ENCODE results near the gene ZNRF1. TPM values are rescaled to one million over a fixed set of nuclear protein-coding genes. Genes with fewer than 3 reads are reported as not detected.

ZNRF1 gene
- total and polyA plus RNA-seq, 4 donors = 13.2 to 103 (median 54.9) TPM

DNA sequence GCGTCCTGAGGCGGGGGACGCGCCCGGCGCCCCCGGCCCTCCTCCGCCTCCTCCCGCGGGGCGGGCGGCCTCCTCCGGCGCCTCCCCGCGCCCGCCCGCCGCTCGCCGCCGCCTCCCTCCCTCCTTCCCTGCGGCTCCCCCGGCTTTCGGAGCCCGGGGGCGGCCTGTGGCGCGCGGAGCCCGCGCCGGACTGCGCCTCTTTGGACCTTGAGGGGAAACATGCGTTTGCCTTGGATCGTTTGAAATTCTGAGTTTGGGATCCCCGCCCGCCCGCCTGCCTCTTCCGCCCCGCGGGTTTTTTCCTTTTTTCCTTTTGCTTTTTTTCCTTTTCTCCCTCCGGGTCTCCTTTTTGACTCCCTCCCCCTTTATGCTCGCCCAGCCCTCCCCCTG, 390 bp downstream of the ZNRF1 start:
- under 1% methylated on average over 36 of the region's 44 CpGs for WGBS (ENCODE audit: insufficient coverage)
- peak in 4 of 6 donors; percentile 15 to 72 (median 44) for DNase-seq (ENCODE audit: low read depth in 4 of 6, low spot score in 6 of 6)
- H3K4me3 ChIP-seq (ENCODE audit: low read depth, low read length) = peak overlapping the region; percentile 77

DNA sequence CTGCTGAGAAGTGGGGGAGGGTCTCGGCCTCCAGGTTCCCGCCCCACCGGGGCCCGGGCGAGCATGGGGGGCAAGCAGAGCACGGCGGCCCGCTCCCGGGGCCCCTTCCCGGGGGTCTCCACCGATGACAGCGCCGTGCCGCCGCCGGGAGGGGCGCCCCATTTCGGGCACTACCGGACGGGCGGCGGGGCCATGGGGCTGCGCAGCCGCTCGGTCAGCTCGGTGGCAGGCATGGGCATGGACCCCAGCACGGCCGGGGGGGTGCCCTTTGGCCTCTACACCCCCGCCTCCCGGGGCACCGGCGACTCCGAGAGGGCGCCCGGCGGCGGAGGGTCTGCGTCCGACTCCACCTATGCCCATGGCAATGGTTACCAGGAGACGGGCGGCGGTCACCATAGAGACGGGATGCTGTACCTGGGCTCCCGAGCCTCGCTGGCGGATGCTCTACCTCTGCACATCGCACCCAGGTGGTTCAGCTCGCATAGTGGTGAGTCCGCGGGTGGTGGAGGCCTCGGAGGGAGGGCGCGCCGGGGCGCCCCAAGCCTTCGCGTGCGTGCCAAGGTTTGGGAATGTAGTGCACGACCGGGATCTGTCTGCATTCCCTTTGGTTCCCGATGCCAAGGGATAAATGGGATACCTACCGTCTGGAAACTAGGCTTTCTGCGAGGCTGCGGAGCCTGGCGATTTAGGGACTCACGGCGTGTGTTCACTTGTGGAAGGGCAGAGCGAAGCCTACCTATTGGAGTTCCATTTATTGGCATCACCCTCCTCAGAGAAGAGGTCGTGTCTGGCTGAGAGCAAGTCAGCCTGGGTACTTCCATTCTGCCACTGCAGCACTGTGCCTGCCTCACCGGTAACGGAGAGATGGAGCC, 1.0 kb downstream of the ZNRF1 start:
- Histone ChIP-seq H3K36me3 (ENCODE audit: control insufficient read depth, insufficient read depth, low read length) (no peaks in the 10 kb centered on the region), H3K4me1 (ENCODE audit: control insufficient read depth, insufficient read depth, low read length) (peaks cover 23% of the 10 kb centered on the region), H3K9me3 (ENCODE audit: control insufficient read depth, insufficient read depth, low read length) (no peaks in the 10 kb centered on the region), H3K27ac (ENCODE audit: low read depth, low read length) (peak overlapping the region; percentile 67), H3K27me3 (ENCODE audit: control insufficient read depth, insufficient read depth, low read length) (no peaks in the 10 kb centered on the region), H3K4me3 (ENCODE audit: low read depth, low read length) (peak overlapping the region; percentile 77)
- peak in 4 of 6 donors; percentile 11 to 81 (median 33) for DNase-seq (ENCODE audit: low read depth in 4 of 6, low spot score in 6 of 6)
- under 1% methylated on average over 71 of the region's 71 CpGs for WGBS (ENCODE audit: insufficient coverage)

More for the DNA sequence above, 390 bp downstream of the ZNRF1 start:
- H3K9me3 ChIP-seq (ENCODE audit: control insufficient read depth, insufficient read depth, low read length) = no peaks in the 10 kb centered on the region
- no peaks in the 10 kb centered on the region for H3K27me3 ChIP-seq (ENCODE audit: control insufficient read depth, insufficient read depth, low read length)
- H3K36me3 ChIP-seq (ENCODE audit: control insufficient read depth, insufficient read depth, low read length) = no peaks in the 10 kb centered on the region
- peaks cover 23% of the 10 kb centered on the region for H3K4me1 ChIP-seq (ENCODE audit: control insufficient read depth, insufficient read depth, low read length)
- peak overlapping the region; percentile 61 for H3K27ac ChIP-seq (ENCODE audit: low read depth, low read length)

DNA sequence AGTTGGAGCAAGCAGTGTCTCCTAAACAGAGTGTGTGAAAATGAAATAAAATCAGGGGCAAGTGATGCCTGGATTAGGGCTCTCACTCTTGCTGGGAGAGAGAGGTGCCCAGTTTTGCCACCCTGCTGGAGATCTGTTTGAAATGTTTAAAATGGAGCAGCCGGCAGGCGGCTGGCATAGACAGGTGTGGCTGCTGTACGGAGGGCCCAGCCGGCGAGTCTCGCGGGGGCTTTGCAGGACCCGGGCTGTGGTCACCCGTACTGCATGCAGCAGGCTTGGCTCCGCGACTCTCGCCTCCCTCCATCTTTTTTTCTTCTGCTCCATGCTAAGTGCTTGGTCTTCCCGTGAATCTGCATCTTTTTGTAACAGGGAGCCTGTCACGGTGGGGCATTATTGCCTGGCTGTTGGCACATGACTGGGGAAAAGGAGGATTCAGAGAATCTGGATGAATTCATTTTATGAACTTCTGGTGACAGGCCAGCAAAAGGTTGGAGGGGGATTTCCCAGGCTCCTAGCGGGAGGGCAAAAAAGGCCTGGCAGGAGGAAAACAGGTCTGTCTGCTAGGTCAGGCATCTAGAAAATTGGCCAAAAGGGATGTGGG, 1.8 kb downstream of the ZNRF1 start:
- DNase-seq (ENCODE audit: low read depth in 4 of 6, low spot score in 6 of 6) = peak in 3 of 6 donors; percentile 12 to 60 (median 58)
- H3K27ac ChIP-seq (ENCODE audit: low read depth, low read length) = peak overlapping the region; percentile 67
- H3K27me3 ChIP-seq (ENCODE audit: control insufficient read depth, insufficient read depth, low read length) = no peaks in the 10 kb centered on the region
- no peaks in the 10 kb centered on the region for H3K9me3 ChIP-seq (ENCODE audit: control insufficient read depth, insufficient read depth, low read length)
- no peaks in the 10 kb centered on the region for H3K36me3 ChIP-seq (ENCODE audit: control insufficient read depth, insufficient read depth, low read length)
- WGBS (ENCODE audit: insufficient coverage) = 6% methylated on average over 13 of the region's 15 CpGs
- peak overlapping the region; percentile 77 for H3K4me3 ChIP-seq (ENCODE audit: low read depth, low read length)
- H3K4me1 ChIP-seq (ENCODE audit: control insufficient read depth, insufficient read depth, low read length) = peaks cover 23% of the 10 kb centered on the region

DNA sequence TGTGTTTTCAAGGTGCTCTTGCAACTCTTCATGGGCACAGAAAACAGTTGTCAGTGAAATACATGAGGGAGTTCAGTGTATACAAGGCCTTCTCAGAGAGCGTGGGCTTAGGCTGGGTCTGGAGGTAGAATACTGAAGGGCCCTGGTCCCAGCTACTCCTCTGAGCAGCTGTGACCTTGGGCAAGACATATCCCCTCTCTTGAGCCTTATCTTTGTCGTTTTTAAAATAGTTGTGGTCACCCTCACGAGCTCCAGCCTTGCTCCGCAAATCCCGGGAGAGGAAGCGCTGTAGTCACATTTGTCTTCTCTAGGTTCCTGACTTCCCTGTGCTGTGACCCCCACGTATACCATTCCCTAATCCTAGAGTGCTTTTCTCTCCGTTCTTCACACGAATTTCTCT, 3.6 kb downstream of the ZNRF1 start:
- Histone ChIP-seq H3K4me1 (ENCODE audit: control insufficient read depth, insufficient read depth, low read length) (peaks cover 23% of the 10 kb centered on the region), H3K4me3 (ENCODE audit: low read depth, low read length) (no peak overlapping the region), H3K9me3 (ENCODE audit: control insufficient read depth, insufficient read depth, low read length) (no peaks in the 10 kb centered on the region), H3K27ac (ENCODE audit: low read depth, low read length) (no peak overlapping the region), H3K36me3 (ENCODE audit: control insufficient read depth, insufficient read depth, low read length) (no peaks in the 10 kb centered on the region), H3K27me3 (ENCODE audit: control insufficient read depth, insufficient read depth, low read length) (no peaks in the 10 kb centered on the region)
- WGBS (ENCODE audit: insufficient coverage) = 71% methylated on average over 9 of the region's 9 CpGs
- DNase-seq (ENCODE audit: low read depth in 4 of 6, low spot score in 6 of 6) = no peak

DNA sequence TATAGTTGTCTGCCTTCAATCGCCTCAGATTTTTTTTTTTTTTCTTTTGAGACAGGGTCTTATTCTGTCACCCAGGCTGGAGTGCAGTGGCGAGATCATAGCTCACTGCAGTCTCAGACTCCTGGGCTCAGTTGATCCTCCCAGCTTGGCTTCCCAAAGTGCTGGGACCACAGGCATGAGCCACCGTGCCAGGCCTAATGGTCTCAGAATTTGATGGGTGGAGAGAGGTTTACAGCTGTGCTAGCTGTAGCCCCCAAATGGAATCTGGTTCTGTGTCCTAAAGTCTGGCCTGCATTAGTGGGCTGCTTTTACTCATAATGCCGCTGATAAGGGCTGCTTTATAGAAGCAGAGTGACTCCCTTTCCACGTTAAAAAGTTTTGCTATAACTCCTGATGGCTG, 5.1 kb downstream of the ZNRF1 start:
- no peak overlapping the region for H3K4me3 ChIP-seq (ENCODE audit: low read depth, low read length)
- no peaks in the 10 kb centered on the region for H3K27me3 ChIP-seq (ENCODE audit: control insufficient read depth, insufficient read depth, low read length)
- H3K27ac ChIP-seq (ENCODE audit: low read depth, low read length) = no peak overlapping the region
- DNase-seq (ENCODE audit: low read depth in 4 of 6, low spot score in 6 of 6) = no peak
- 76% methylated on average over 4 of the region's 5 CpGs for WGBS (ENCODE audit: insufficient coverage)
- H3K9me3 ChIP-seq (ENCODE audit: control insufficient read depth, insufficient read depth, low read length) = no peaks in the 10 kb centered on the region
- no peaks in the 10 kb centered on the region for H3K36me3 ChIP-seq (ENCODE audit: control insufficient read depth, insufficient read depth, low read length)
- peaks cover 15% of the 10 kb centered on the region for H3K4me1 ChIP-seq (ENCODE audit: control insufficient read depth, insufficient read depth, low read length)

DNA sequence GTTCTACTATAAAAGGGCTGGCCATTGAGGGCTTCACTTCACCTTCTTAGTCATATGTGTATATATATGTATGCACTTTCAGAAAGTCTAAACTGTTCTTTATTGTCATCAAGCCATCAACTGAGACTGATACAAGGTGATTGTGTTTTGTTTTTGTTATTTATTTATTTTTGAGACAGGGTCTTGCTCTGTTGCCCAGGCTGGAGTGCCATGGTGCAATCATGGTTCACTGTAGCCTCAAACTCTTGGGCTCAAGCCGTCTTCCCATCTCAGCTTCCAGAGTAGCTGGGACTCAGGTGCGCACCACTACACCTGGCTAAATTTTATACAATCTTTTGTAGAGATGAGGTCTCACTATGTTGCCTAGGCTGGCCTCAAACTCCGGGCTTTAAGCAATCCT, 5.6 kb downstream of the ZNRF1 start:
- Histone ChIP-seq H3K9me3 (ENCODE audit: control insufficient read depth, insufficient read depth, low read length) (no peaks in the 10 kb centered on the region), H3K36me3 (ENCODE audit: control insufficient read depth, insufficient read depth, low read length) (no peaks in the 10 kb centered on the region), H3K4me3 (ENCODE audit: low read depth, low read length) (no peak overlapping the region), H3K27me3 (ENCODE audit: control insufficient read depth, insufficient read depth, low read length) (no peaks in the 10 kb centered on the region), H3K4me1 (ENCODE audit: control insufficient read depth, insufficient read depth, low read length) (peaks cover 15% of the 10 kb centered on the region), H3K27ac (ENCODE audit: low read depth, low read length) (no peak overlapping the region)
- DNase-seq (ENCODE audit: low read depth in 4 of 6, low spot score in 6 of 6) = no peak
- WGBS (ENCODE audit: insufficient coverage) = no CpG with 5 or more reads among the region's 3 CpGs

DNA sequence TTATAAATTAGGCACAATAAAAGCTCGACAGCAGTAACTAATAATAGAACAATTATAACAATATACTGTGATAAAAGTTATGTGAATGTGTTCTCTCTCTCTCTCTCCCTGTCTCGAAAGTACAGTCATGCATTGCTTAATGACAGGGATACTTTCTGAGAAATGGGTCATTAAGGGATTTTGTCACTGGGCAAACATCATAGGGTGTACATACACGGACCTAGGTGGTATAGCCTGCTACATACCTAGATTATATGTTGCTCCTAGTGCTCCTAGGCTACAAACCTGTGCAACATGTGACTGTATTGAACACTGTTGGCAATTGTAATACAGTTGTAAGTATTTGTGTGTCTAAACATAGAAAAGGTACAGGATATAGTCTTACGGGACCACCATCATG, 6.9 kb downstream of the ZNRF1 start:
- peaks cover 6% of the 10 kb centered on the region for H3K4me1 ChIP-seq (ENCODE audit: control insufficient read depth, insufficient read depth, low read length)
- H3K9me3 ChIP-seq (ENCODE audit: control insufficient read depth, insufficient read depth, low read length) = no peaks in the 10 kb centered on the region
- DNase-seq (ENCODE audit: low read depth in 4 of 6, low spot score in 6 of 6) = no peak
- no peak overlapping the region for H3K27ac ChIP-seq (ENCODE audit: low read depth, low read length)
- no peak overlapping the region for H3K4me3 ChIP-seq (ENCODE audit: low read depth, low read length)
- 100% methylated on average over 1 of the region's 4 CpGs for WGBS (ENCODE audit: insufficient coverage)
- no peaks in the 10 kb centered on the region for H3K36me3 ChIP-seq (ENCODE audit: control insufficient read depth, insufficient read depth, low read length)
- no peaks in the 10 kb centered on the region for H3K27me3 ChIP-seq (ENCODE audit: control insufficient read depth, insufficient read depth, low read length)

DNA sequence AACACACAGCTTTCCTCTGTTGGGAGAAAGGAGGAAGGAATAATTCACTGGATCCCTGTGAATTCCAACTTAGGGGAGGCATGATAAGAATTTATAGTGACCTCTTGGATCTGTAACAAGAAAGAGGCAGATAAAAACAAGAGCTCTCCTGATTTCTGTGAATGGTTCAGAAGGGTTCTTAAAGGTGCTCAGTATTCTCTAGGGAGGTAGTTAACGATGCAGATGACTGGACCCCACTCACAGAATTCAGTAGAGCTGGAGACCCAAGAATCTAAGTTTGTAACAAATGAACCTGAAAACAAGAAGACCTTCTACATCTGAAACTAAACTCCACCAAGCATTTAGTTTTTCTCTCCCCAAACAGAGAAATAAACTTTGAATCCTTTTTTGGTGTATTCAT, 8.6 kb downstream of the ZNRF1 start:
- peaks cover 2% of the 10 kb centered on the region for H3K4me1 ChIP-seq (ENCODE audit: control insufficient read depth, insufficient read depth, low read length)
- no peaks in the 10 kb centered on the region for H3K36me3 ChIP-seq (ENCODE audit: control insufficient read depth, insufficient read depth, low read length)
- no peaks in the 10 kb centered on the region for H3K27me3 ChIP-seq (ENCODE audit: control insufficient read depth, insufficient read depth, low read length)
- no peaks in the 10 kb centered on the region for H3K9me3 ChIP-seq (ENCODE audit: control insufficient read depth, insufficient read depth, low read length)
- no CpG with 5 or more reads among the region's 1 CpG for WGBS (ENCODE audit: insufficient coverage)
- no peak overlapping the region for H3K4me3 ChIP-seq (ENCODE audit: low read depth, low read length)
- no peak for DNase-seq (ENCODE audit: low read depth in 4 of 6, low spot score in 6 of 6)
- no peak overlapping the region for H3K27ac ChIP-seq (ENCODE audit: low read depth, low read length)

DNA sequence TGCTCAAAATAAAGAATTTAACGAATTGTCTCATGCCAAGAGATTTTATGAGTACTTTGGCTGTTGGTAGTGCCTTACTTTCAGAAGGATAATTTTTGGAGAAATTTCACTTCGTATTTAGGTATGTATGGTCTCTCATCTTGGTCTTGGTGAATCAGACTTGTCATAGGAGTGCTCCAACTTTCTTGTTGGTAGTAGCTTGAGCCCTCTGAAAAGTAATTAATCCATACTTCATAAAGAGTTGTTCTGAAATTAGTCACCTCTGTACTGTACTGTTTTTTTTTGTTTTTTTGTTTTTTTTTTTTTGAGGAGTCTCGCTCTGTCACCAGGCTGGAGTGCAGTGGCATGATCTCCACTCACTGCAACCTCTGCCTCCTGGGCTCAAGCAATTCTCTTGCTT, 11.6 kb downstream of the ZNRF1 start:
- no peak overlapping the region for H3K27ac ChIP-seq (ENCODE audit: low read depth, low read length)
- H3K36me3 ChIP-seq (ENCODE audit: control insufficient read depth, insufficient read depth, low read length) = no peaks in the 10 kb centered on the region
- no peak for DNase-seq (ENCODE audit: low read depth in 4 of 6, low spot score in 6 of 6)
- H3K4me3 ChIP-seq (ENCODE audit: low read depth, low read length) = no peak overlapping the region
- WGBS (ENCODE audit: insufficient coverage) = no CpG with 5 or more reads among the region's 3 CpGs
- no peaks in the 10 kb centered on the region for H3K27me3 ChIP-seq (ENCODE audit: control insufficient read depth, insufficient read depth, low read length)
- H3K4me1 ChIP-seq (ENCODE audit: control insufficient read depth, insufficient read depth, low read length) = no peaks in the 10 kb centered on the region
- H3K9me3 ChIP-seq (ENCODE audit: control insufficient read depth, insufficient read depth, low read length) = no peaks in the 10 kb centered on the region

Data from spinal cord (tissue), 10 donors.